Mesendoderm (in vitro differentiated cells): ENCODE data around the gene ATP8B4.

ENCODE experiments used
- DNase-seq: peaks from one replicate; pipeline ENCODE4 v3.0.0; 2013
- H2AK5ac ChIP-seq: 2 replicates; pipeline ENCODE4 v1.6.1; 2013; ENCODE audit warnings: low read length, inconsistent platforms
- H2BK120ac ChIP-seq: 2 replicates; pipeline ENCODE4 v1.6.1; 2013; ENCODE audit warnings: low read depth, mild to moderate bottlenecking, low read length, moderate library complexity, mixed read lengths
- H2BK15ac ChIP-seq: replicated peaks from 2 replicates; pipeline ENCODE4 v1.6.1; 2013; ENCODE audit warnings: low read depth, mild to moderate bottlenecking, moderate library complexity
- H2BK5ac ChIP-seq: 2 replicates; pipeline ENCODE4 v1.6.1; 2013; ENCODE audit warnings: low read length, inconsistent platforms
- H3K18ac ChIP-seq: 2 replicates; pipeline ENCODE4 v1.6.1; 2013; ENCODE audit warnings: mild to moderate bottlenecking, low read length, mixed read lengths
- H3K23ac ChIP-seq: one replicate; pipeline ENCODE4 v1.6.1; 2013; ENCODE audit warnings: low read length
- H3K27ac ChIP-seq: 2 replicates; pipeline ENCODE4 v1.5.1; 2013; ENCODE audit warnings: low read depth, mild to moderate bottlenecking, inconsistent platforms, low read length, moderate library complexity
- H3K27me3 ChIP-seq: 2 replicates; pipeline ENCODE4 v1.6.1; 2013; ENCODE audit warnings: low read length, control low read depth, mild to moderate bottlenecking, inconsistent platforms; ENCODE audit not compliant: insufficient read depth, poor library complexity
- H3K36me3 ChIP-seq: 2 replicates; pipeline ENCODE4 v1.6.1; 2013; ENCODE audit warnings: low read length, inconsistent platforms; ENCODE audit not compliant: control insufficient read depth, insufficient read depth
- H3K4ac ChIP-seq: one replicate; pipeline ENCODE4 v1.6.1; 2013; ENCODE audit warnings: low read depth, mild to moderate bottlenecking, low read length, moderate library complexity
- H3K4me1 ChIP-seq: 2 replicates; pipeline ENCODE4 v1.6.1; 2013; ENCODE audit warnings: low read depth, low read length, inconsistent platforms; ENCODE audit not compliant: control insufficient read depth
- H3K4me2 ChIP-seq: 2 replicates; pipeline ENCODE4 v1.6.1; 2013; ENCODE audit warnings: low read length
- H3K4me3 ChIP-seq: 2 replicates; pipeline ENCODE4 v1.5.1; 2013; ENCODE audit warnings: mild to moderate bottlenecking, low read length
- H3K56ac ChIP-seq: one replicate; pipeline ENCODE4 v1.6.1; 2013; ENCODE audit warnings: low read length
- H3K79me1 ChIP-seq: 2 replicates; pipeline ENCODE4 v1.6.1; 2013; ENCODE audit warnings: low read length, inconsistent platforms
- H3K79me2 ChIP-seq: 2 replicates; pipeline ENCODE4 v1.6.1; 2013; ENCODE audit warnings: mild to moderate bottlenecking, low read length; ENCODE audit not compliant: control insufficient read depth, insufficient read depth
- H3K9ac ChIP-seq: 2 replicates; pipeline ENCODE4 v1.6.1; 2013; ENCODE audit warnings: low read length, inconsistent platforms
- H4K5ac ChIP-seq: one replicate; pipeline ENCODE4 v1.6.1; 2013; ENCODE audit warnings: low read length
- H4K8ac ChIP-seq: one replicate; pipeline ENCODE4 v1.6.1; 2013; ENCODE audit warnings: low read depth, mild to moderate bottlenecking, control low read depth, low read length, moderate library complexity
- WGBS: extraction: QIAGEN DNeasy Blood & Tissue Kit; methylation state at CpG from one replicate; pipeline ENCODE4 v1.1.7; 2013; ENCODE audit warnings: low lambda C conversion rate, missing lambda C conversion rate; ENCODE audit not compliant: insufficient coverage; ENCODE audit errors: extremely low coverage; 5-methylcytosine and 5-hydroxymethylcytosine counted together

The ATP8B4 gene

GRCh38 chr15:50063226-50063625 is 55.8 kb downstream of the ATP8B4 start:
- H3K79me1 ChIP-seq = no peaks in the 10 kb centered on the region
- H2AK5ac ChIP-seq = no peak overlapping the region
- no CpG with 5 or more reads among the region's 2 CpGs for WGBS
- no peak overlapping the region for H3K23ac ChIP-seq
- no peak overlapping the region for H3K9ac ChIP-seq
- H4K5ac ChIP-seq = no peak overlapping the region
- no peaks in the 10 kb centered on the region for H3K27me3 ChIP-seq
- no peak overlapping the region for H2BK15ac ChIP-seq
- no peaks in the 10 kb centered on the region for H3K4me1 ChIP-seq
- no peak overlapping the region for H3K4ac ChIP-seq
- no peaks in the 10 kb centered on the region for H3K79me2 ChIP-seq
- no peak for DNase-seq
- no peak overlapping the region for H2BK5ac ChIP-seq
- no peak overlapping the region for H3K56ac ChIP-seq
- H2BK120ac ChIP-seq = no peak overlapping the region
- no peak overlapping the region for H4K8ac ChIP-seq
- H3K4me3 ChIP-seq = no peak overlapping the region
- no peak overlapping the region for H3K18ac ChIP-seq
- no peak overlapping the region for H3K27ac ChIP-seq
- H3K4me2 ChIP-seq = no peak overlapping the region
- no peaks in the 10 kb centered on the region for H3K36me3 ChIP-seq

- DNase-seq = no peak
- Histone ChIP-seq H3K9ac (no peak overlapping the region), H3K4me2 (no peak overlapping the region), H3K27me3 (no peaks in the 10 kb centered on the region), H3K56ac (no peak overlapping the region), H3K4ac (no peak overlapping the region), H3K4me1 (no peaks in the 10 kb centered on the region), H2BK15ac (no peak overlapping the region), H3K27ac (no peak overlapping the region), H3K4me3 (no peak overlapping the region), H3K79me2 (no peaks in the 10 kb centered on the region), H4K8ac (no peak overlapping the region), H3K23ac (no peak overlapping the region), H4K5ac (no peak overlapping the region), H3K18ac (no peak overlapping the region), H3K79me1 (no peaks in the 10 kb centered on the region), H2AK5ac (no peak overlapping the region), H2BK5ac (no peak overlapping the region), H3K36me3 (no peaks in the 10 kb centered on the region), H2BK120ac (no peak overlapping the region)
These were observed 57.5 kb downstream of the ATP8B4 start for GRCh38 chr15:50061503-50061902.

- Histone ChIP-seq H3K4ac (no peak overlapping the region), H2BK120ac (no peak overlapping the region), H4K5ac (no peak overlapping the region), H3K79me1 (no peaks in the 10 kb centered on the region), H2BK15ac (no peak overlapping the region), H2AK5ac (no peak overlapping the region), H3K18ac (no peak overlapping the region), H3K79me2 (no peaks in the 10 kb centered on the region), H3K9ac (no peak overlapping the region), H3K23ac (peak overlapping the region; percentile 10), H3K27ac (no peak overlapping the region), H3K4me2 (no peak overlapping the region), H4K8ac (no peak overlapping the region), H3K4me1 (no peaks in the 10 kb centered on the region), H3K36me3 (no peaks in the 10 kb centered on the region), H2BK5ac (no peak overlapping the region), H3K27me3 (no peaks in the 10 kb centered on the region), H3K56ac (no peak overlapping the region), H3K4me3 (no peak overlapping the region)
- no peak for DNase-seq
- WGBS = no CpG with 5 or more reads among the region's 5 CpGs
These were observed 59.1 kb downstream of the ATP8B4 start for GRCh38 chr15:50059883-50060282.

DNA sequence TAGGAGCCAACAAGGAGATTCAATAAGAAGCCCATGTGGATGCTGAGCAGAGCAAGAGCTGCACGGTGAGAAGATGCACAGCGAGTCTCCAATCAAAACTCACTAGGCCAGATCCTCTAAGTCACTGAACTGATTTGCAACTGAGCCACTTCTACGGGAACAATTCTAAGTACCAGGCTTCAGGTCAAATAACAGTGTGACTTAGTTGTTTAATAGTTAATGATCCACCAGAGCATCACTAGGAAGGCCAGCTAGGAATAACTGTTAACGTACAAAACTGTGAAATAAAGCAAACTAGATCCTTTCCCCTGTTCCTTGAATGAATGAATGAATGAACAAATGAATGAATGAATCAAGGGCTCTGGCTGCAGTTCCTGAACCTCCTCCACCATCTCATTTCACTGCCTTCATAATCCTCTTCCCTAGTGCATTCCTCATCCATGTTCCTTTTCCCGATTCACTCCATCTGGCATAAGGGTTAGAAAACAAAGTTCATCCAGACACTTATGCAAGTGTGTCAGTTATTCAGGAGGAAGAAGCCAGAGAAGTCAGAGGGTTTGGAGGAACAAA is 59.7 kb downstream of the ATP8B4 start:
- no peak overlapping the region for H3K4me2 ChIP-seq
- H3K9ac ChIP-seq = no peak overlapping the region
- no peaks in the 10 kb centered on the region for H3K27me3 ChIP-seq
- no peak overlapping the region for H2BK15ac ChIP-seq
- H3K79me2 ChIP-seq = no peaks in the 10 kb centered on the region
- no peak overlapping the region for H3K27ac ChIP-seq
- no peak overlapping the region for H2AK5ac ChIP-seq
- no peaks in the 10 kb centered on the region for H3K36me3 ChIP-seq
- no peak overlapping the region for H3K4ac ChIP-seq
- no peaks in the 10 kb centered on the region for H3K79me1 ChIP-seq
- DNase-seq = no peak
- H3K4me3 ChIP-seq = no peak overlapping the region
- no peak overlapping the region for H2BK120ac ChIP-seq
- H3K23ac ChIP-seq = no peak overlapping the region
- no peak overlapping the region for H4K5ac ChIP-seq
- H4K8ac ChIP-seq = no peak overlapping the region
- no CpG with 5 or more reads among the region's 5 CpGs for WGBS
- no peak overlapping the region for H2BK5ac ChIP-seq
- no peak overlapping the region for H3K18ac ChIP-seq
- H3K56ac ChIP-seq = no peak overlapping the region
- no peaks in the 10 kb centered on the region for H3K4me1 ChIP-seq

DNA sequence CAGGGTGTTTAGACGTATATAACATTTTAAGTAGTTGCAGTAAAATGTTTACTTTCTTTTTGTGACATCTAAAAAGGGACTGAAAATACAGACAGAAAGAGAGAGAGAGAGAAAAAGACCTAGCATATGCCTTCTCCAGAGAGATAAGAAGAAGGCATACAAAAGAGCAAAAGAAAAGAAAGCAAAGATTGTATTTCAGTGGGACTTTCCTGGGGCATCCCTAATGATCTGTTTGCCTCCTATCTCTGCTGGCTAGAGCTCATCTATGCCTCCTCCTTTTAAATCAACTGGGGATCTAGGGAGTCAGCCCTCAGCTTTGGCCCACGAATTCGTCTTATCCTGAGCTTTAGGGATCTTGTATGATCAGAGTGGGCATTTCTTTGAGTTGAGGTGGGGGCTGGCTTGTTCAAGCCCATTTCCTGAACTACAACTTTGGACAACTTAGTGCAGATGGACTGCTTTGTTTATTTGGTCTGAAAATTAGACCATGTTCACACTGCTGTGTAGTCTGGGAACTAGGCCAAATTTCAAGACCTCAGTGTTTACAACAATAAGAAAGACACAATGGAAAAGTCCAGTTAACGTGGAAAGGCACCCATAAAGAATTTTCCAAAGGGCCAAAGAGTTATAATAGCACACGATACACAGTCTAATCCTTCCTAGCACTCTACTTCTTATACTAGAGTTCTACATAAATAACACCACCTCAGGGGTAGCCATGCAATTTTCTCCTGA is 61.0 kb downstream of the ATP8B4 start:
- Histone ChIP-seq H3K23ac (no peak overlapping the region), H3K79me2 (no peaks in the 10 kb centered on the region), H4K8ac (no peak overlapping the region), H3K9ac (no peak overlapping the region), H3K4me2 (no peak overlapping the region), H3K4me3 (no peak overlapping the region), H3K27me3 (no peaks in the 10 kb centered on the region), H3K4me1 (no peaks in the 10 kb centered on the region), H3K56ac (no peak overlapping the region), H2BK15ac (no peak overlapping the region), H3K36me3 (no peaks in the 10 kb centered on the region), H3K18ac (no peak overlapping the region), H2BK120ac (no peak overlapping the region), H2AK5ac (no peak overlapping the region), H4K5ac (no peak overlapping the region), H3K27ac (no peak overlapping the region), H3K79me1 (no peaks in the 10 kb centered on the region), H2BK5ac (no peak overlapping the region), H3K4ac (no peak overlapping the region)
- peak; percentile 8 for DNase-seq
- no CpG with 5 or more reads among the region's 5 CpGs for WGBS

- Histone ChIP-seq H2AK5ac (no peak overlapping the region), H2BK5ac (no peak overlapping the region), H3K4me1 (no peaks in the 10 kb centered on the region), H3K4me2 (no peak overlapping the region), H3K4ac (no peak overlapping the region), H3K36me3 (no peaks in the 10 kb centered on the region), H3K79me1 (no peaks in the 10 kb centered on the region), H3K23ac (no peak overlapping the region), H3K56ac (no peak overlapping the region), H3K18ac (no peak overlapping the region), H3K27me3 (no peaks in the 10 kb centered on the region), H3K9ac (no peak overlapping the region), H4K8ac (no peak overlapping the region), H3K79me2 (no peaks in the 10 kb centered on the region), H4K5ac (no peak overlapping the region), H3K27ac (no peak overlapping the region), H2BK120ac (no peak overlapping the region), H2BK15ac (no peak overlapping the region), H3K4me3 (no peak overlapping the region)
- no peak for DNase-seq
- no CpG with 5 or more reads among the region's 4 CpGs for WGBS
These were observed 61.8 kb downstream of the ATP8B4 start for GRCh38 chr15:50057196-50057595.
